ENCODE measurements around the gene KANSL1. TPM values are rescaled to one million over a fixed set of nuclear protein-coding genes. Genes with fewer than 3 reads are reported as not detected.

The KANSL1 gene
- total RNA-seq, 1 experiment from 2014 or later = 47.6 TPM

- BruUV-seq (replicated peaks) = no TSS peak
- POLR2A ChIA-PET (ENCODE audit: unreplicated experiment) = no interaction called here
- peaks cover 23% of the 10 kb centered on the region for H3K4me1 ChIP-seq (ENCODE audit: insufficient read depth, low read length)
- intact Hi-C loops (cut with micrococcal nuclease) = no loop called here
- H3K79me2 ChIP-seq (ENCODE audit: low read length) = peaks cover 32% of the 10 kb centered on the region
- DNase-seq = peak; percentile 21
- H3K27ac ChIP-seq (ENCODE audit: low read length) = no peak overlapping the region
- ATAC-seq = peak; percentile 25; the same call in 1 of the 2 replicates
- no peak overlapping the region for H3K9ac ChIP-seq (ENCODE audit: low read length)
- no peak for TF ChIP-seq EZH2phosphoT487 (IDR thresholded peaks at IDR 0.05; ENCODE audit: borderline replicate concordance, low read length)
- no peak for TF ChIP-seq EZH2 (IDR thresholded peaks at IDR 0.05; ENCODE audit: low read length, unreplicated experiment)
- no peak for TF ChIP-seq CTCF (conservative IDR thresholded peaks at IDR 0.05; ENCODE audit: low read depth, low read length)
- peaks cover 10% of the 10 kb centered on the region for H3F3A ChIP-seq (ENCODE audit: low read length, unreplicated experiment)
- H3K4me3 ChIP-seq (ENCODE audit: low read length) = no peak overlapping the region
- no peaks in the 10 kb centered on the region for H3K9me2 ChIP-seq (replicated peaks; ENCODE audit: low read length)
- H2AFZ ChIP-seq (ENCODE audit: low read length) = no peak overlapping the region
- CTCF ChIA-PET = interaction anchor here (0.6 to 1.2 kb wide), 2 partner anchors 9 to 10 kb away, joined by 3 to 4 read pairs; no protein-coding TSS in a partner anchor
- no peaks in the 10 kb centered on the region for H3K9me3 ChIP-seq (ENCODE audit: low read length)
- H3K4me2 ChIP-seq (ENCODE audit: low read length) = no peak overlapping the region
- no peaks in the 10 kb centered on the region for H3K27me3 ChIP-seq (ENCODE audit: low read length)
- H4K20me1 ChIP-seq (ENCODE audit: low read length) = peaks cover 20% of the 10 kb centered on the region
- H3K36me3 ChIP-seq (ENCODE audit: low read depth, low read length) = peaks cover 25% of the 10 kb centered on the region
These were observed 139.2 kb downstream of the KANSL1 start for GRCh38 chr17:46053911-46054534.

- DNase-seq = no peak
- ChIA-PET CTCF (no interaction called here), POLR2A (ENCODE audit: unreplicated experiment) (no interaction called here)
- H3K79me2 ChIP-seq (ENCODE audit: low read length) = peaks cover 10% of the 10 kb centered on the region
- no peaks in the 10 kb centered on the region for H3K27me3 ChIP-seq (ENCODE audit: low read length)
- peaks cover 41% of the 10 kb centered on the region for H3K36me3 ChIP-seq (ENCODE audit: low read depth, low read length)
- peaks cover 9% of the 10 kb centered on the region; the same call in 1 of the 2 replicates for H3K4me1 ChIP-seq (ENCODE audit: insufficient read depth, low read length)
- H3K9ac ChIP-seq (ENCODE audit: low read length) = no peak overlapping the region
- H4K20me1 ChIP-seq (ENCODE audit: low read length) = peaks cover 7% of the 10 kb centered on the region
- no peak overlapping the region for H2AFZ ChIP-seq (ENCODE audit: low read length)
- H3K9me3 ChIP-seq (ENCODE audit: low read length) = no peaks in the 10 kb centered on the region
- H3F3A ChIP-seq (ENCODE audit: low read length, unreplicated experiment) = peaks cover 3% of the 10 kb centered on the region
- no peaks in the 10 kb centered on the region for H3K9me2 ChIP-seq (replicated peaks; ENCODE audit: low read length)
- intact Hi-C loops (cut with micrococcal nuclease) = loop anchor here (5.0 to 10.0 kb wide), 2 partner anchors 53 to 105 kb away; no protein-coding TSS in a partner anchor
- no peak overlapping the region for H3K27ac ChIP-seq (ENCODE audit: low read length)
- ATAC-seq = no peak
- H3K4me2 ChIP-seq (ENCODE audit: low read length) = no peak overlapping the region
- H3K4me3 ChIP-seq (ENCODE audit: low read length) = no peak overlapping the region
- TF ChIP-seq CTCF (conservative IDR thresholded peaks at IDR 0.05; ENCODE audit: low read depth, low read length) (no peak), EZH2phosphoT487 (IDR thresholded peaks at IDR 0.05; ENCODE audit: borderline replicate concordance, low read length) (no peak), EZH2 (IDR thresholded peaks at IDR 0.05; ENCODE audit: low read length, unreplicated experiment) (no peak)
- BruUV-seq (replicated peaks) = TSS peak; percentile 14
These were observed 143.6 kb downstream of the KANSL1 start for GRCh38 chr17:46049656-46050055.

GRCh38 chr17:46047856-46048255 lies 145.4 kb downstream of the KANSL1 start:
- H3K9me2 ChIP-seq (replicated peaks; ENCODE audit: low read length) = no peaks in the 10 kb centered on the region
- H3K4me1 ChIP-seq (ENCODE audit: insufficient read depth, low read length) = peaks cover 11% of the 10 kb centered on the region; the same call in 1 of the 2 replicates
- intact Hi-C loops (cut with micrococcal nuclease) = loop anchor here (5.0 to 10.0 kb wide), 2 partner anchors 54 to 107 kb away; no protein-coding TSS in a partner anchor
- H3K4me2 ChIP-seq (ENCODE audit: low read length) = no peak overlapping the region
- no peak for TF ChIP-seq EZH2phosphoT487 (IDR thresholded peaks at IDR 0.05; ENCODE audit: borderline replicate concordance, low read length)
- no peak for TF ChIP-seq EZH2 (IDR thresholded peaks at IDR 0.05; ENCODE audit: low read length, unreplicated experiment)
- TF ChIP-seq CTCF (conservative IDR thresholded peaks at IDR 0.05; ENCODE audit: low read depth, low read length) = no peak
- ATAC-seq (no peak), DNase-seq (no peak)
- H3K27me3 ChIP-seq (ENCODE audit: low read length) = no peaks in the 10 kb centered on the region
- no peaks in the 10 kb centered on the region for H3K9me3 ChIP-seq (ENCODE audit: low read length)
- 0 out of 2 replicates have a peak, but pooled peaks cover 5% of the 10 kb centered on the region for H4K20me1 ChIP-seq (ENCODE audit: low read length)
- peaks cover 3% of the 10 kb centered on the region for H3F3A ChIP-seq (ENCODE audit: low read length, unreplicated experiment)
- BruUV-seq (replicated peaks) = no TSS peak
- no peak overlapping the region for H3K4me3 ChIP-seq (ENCODE audit: low read length)
- ChIA-PET CTCF (interaction anchor here (2.0 kb wide), 1 partner anchor 145 kb away, joined by 7 read pairs; the partner anchor contains the start of gene KANSL1), POLR2A (ENCODE audit: unreplicated experiment) (no interaction called here)
- no peak overlapping the region for H2AFZ ChIP-seq (ENCODE audit: low read length)
- no peaks in the 10 kb centered on the region for H3K79me2 ChIP-seq (ENCODE audit: low read length)
- H3K9ac ChIP-seq (ENCODE audit: low read length) = no peak overlapping the region
- H3K36me3 ChIP-seq (ENCODE audit: low read depth, low read length) = peaks cover 48% of the 10 kb centered on the region
- no peak overlapping the region for H3K27ac ChIP-seq (ENCODE audit: low read length)

Measured in PC-3 (cell line).